ENCODE data around the gene COMT.

- TF ChIP-seq, protein P1, sequence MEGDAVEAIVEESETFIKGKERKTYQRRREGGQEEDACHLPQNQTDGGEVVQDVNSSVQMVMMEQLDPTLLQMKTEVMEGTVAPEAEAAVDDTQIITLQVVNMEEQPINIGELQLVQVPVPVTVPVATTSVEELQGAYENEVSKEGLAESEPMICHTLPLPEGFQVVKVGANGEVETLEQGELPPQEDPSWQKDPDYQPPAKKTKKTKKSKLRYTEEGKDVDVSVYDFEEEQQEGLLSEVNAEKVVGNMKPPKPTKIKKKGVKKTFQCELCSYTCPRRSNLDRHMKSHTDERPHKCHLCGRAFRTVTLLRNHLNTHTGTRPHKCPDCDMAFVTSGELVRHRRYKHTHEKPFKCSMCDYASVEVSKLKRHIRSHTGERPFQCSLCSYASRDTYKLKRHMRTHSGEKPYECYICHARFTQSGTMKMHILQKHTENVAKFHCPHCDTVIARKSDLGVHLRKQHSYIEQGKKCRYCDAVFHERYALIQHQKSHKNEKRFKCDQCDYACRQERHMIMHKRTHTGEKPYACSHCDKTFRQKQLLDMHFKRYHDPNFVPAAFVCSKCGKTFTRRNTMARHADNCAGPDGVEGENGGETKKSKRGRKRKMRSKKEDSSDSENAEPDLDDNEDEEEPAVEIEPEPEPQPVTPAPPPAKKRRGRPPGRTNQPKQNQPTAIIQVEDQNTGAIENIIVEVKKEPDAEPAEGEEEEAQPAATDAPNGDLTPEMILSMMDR (conservative IDR thresholded peaks at IDR 0.05; ENCODE audit: low read length): peak; percentile 57
- TF ChIP-seq EZH2phosphoT487 (IDR thresholded peaks at IDR 0.05; ENCODE audit: borderline replicate concordance, low read depth, low read length): no peak
Observed at GRCh38 chr22:19957445-19957844, 15.9 kb downstream of the COMT start.
